SU-DHL-6 (cell line): ENCODE data around the gene TOP2A.

ENCODE experiments used
- EZH2phosphoT487 ChIP-seq: fragments of 200-600 bp; sonication (generic), shearing (Covaris generic); conservative IDR thresholded peaks from 2 replicates; pipeline ENCODE4 v1.6.1; 2018; ENCODE audit warnings: mild to moderate bottlenecking, antibody characterized with exemption, low read length, moderate library complexity, mixed read lengths
- TF ChIP-seq, protein P1 (sequence below): fragments of 200-600 bp; sonication (generic); IDR thresholded peaks from one replicate; pipeline ENCODE4 v1.5.1; 2017; ENCODE audit warnings: antibody characterized with exemption, mild to moderate bottlenecking, low read length, moderate library complexity; ENCODE audit not compliant: insufficient read depth, poor library complexity, severe bottlenecking

DNA sequence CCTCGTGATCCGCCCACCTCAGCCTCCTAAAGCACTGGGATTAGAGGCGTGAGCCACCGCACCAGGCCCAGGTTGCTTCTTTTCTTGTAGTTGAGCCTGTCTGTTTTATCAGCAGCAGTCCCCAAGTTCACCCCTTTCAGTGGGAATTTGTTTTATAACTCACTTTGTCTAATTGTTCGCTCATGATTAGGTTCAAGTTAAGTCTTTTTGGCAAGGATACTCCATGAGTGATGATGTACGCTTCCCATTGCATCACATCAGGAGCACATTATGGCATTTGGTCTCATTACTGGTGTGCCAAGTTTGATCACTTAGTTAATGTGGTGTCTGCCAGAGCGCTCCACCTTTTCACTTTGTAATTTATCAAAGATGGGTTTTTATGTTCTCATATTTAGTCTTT lies 38.7 kb downstream of the TOP2A start:
- TF ChIP-seq, protein P1, sequence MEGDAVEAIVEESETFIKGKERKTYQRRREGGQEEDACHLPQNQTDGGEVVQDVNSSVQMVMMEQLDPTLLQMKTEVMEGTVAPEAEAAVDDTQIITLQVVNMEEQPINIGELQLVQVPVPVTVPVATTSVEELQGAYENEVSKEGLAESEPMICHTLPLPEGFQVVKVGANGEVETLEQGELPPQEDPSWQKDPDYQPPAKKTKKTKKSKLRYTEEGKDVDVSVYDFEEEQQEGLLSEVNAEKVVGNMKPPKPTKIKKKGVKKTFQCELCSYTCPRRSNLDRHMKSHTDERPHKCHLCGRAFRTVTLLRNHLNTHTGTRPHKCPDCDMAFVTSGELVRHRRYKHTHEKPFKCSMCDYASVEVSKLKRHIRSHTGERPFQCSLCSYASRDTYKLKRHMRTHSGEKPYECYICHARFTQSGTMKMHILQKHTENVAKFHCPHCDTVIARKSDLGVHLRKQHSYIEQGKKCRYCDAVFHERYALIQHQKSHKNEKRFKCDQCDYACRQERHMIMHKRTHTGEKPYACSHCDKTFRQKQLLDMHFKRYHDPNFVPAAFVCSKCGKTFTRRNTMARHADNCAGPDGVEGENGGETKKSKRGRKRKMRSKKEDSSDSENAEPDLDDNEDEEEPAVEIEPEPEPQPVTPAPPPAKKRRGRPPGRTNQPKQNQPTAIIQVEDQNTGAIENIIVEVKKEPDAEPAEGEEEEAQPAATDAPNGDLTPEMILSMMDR = no peak
- no peak for TF ChIP-seq EZH2phosphoT487
